GM12872 (cell line): ENCODE results near the gene PBX3.

Experiments
- TF ChIP-seq, protein P1 (sequence below): IDR thresholded peaks from 3 replicates; pipeline ENCODE4 v1.5.1; 2011; ENCODE audit warnings: low read depth, mild to moderate bottlenecking, low read length, moderate library complexity; ENCODE audit not compliant: insufficient read depth

PBX3 gene

DNA sequence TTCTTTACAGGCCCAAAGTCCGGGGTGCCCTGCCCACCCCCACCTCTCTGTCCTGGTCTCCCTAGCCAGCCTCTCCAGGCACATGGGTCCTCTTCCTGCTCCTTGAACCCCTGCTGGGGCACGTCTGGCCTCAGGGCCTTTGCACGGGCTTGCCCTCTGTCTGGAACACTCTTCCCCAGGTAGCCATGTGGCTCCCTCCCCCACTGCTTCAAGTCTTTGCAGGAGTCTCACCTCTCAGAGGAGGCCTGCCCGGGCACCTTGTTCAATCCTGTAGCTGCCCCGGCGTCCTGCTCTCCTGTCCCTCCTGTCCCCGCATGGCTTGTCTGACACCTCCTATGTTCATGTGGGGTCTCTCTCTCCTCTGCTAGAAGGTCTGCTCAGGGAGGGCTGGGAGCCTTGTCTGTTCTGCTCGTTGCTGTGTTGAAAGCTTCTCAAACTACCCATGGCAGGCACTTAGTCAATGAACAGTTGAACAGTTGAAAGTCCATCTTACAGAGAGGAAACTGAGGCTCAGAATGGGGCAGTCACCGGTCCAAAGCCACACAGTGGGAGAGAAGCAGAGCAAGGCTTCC is 241.4 kb downstream of the PBX3 start:
- TF ChIP-seq, protein P1, sequence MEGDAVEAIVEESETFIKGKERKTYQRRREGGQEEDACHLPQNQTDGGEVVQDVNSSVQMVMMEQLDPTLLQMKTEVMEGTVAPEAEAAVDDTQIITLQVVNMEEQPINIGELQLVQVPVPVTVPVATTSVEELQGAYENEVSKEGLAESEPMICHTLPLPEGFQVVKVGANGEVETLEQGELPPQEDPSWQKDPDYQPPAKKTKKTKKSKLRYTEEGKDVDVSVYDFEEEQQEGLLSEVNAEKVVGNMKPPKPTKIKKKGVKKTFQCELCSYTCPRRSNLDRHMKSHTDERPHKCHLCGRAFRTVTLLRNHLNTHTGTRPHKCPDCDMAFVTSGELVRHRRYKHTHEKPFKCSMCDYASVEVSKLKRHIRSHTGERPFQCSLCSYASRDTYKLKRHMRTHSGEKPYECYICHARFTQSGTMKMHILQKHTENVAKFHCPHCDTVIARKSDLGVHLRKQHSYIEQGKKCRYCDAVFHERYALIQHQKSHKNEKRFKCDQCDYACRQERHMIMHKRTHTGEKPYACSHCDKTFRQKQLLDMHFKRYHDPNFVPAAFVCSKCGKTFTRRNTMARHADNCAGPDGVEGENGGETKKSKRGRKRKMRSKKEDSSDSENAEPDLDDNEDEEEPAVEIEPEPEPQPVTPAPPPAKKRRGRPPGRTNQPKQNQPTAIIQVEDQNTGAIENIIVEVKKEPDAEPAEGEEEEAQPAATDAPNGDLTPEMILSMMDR, result no peak

DNA sequence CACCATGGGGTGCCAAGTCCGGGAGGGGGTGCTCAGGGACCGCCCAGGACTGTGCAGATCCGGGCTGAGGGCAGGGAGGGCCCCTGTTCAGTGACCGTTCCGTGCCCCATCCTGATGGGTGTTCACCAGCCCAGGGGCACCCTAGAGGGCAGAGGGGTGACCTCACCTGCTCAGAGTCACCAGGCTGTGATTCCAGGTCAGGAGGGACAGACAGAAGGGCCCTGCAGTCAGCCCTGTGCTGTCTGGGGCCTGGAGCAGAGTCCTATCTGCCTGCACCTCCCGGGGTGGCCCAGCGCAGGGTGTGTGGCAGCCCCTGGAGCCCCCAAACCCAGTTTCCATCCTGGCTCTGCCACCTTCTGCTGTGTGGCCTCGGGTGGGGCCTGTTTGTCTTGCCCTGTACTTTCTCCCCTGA is 241.9 kb downstream of the PBX3 start:
- TF ChIP-seq, protein P1, result no peak

DNA sequence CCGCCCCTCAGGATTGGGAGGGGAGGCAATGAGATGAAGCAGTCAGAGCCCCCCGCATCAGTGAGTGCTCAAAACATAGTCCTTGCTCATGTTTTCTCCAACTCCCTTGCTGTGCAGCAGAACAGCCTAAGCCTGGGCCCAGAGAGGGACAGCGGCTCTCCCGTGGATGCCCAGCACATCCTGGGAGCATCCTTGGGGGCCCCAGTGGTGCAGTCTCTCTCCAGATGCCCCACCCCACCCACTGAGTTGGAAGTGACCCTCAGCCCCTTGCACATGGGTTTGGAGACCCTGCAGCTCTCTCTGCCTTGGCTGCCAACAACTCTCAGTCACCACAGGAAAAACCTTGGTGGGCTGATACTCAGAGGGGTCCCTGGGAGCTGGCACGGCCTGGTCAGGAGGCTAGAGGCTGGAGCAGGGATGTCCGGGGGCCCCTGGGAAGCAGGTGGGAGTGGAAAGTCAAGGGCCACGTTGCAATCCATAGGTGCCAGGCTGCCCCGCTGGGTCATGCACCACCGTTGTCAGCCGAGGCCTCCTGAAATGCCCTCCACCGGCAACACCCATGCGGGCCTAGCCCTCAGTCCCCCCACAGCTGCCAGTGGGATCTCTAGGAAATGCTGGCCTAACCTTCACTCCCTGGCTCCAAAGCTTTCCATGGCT is 242.5 kb downstream of the PBX3 start:
- TF ChIP-seq, protein P1, result no peak

DNA sequence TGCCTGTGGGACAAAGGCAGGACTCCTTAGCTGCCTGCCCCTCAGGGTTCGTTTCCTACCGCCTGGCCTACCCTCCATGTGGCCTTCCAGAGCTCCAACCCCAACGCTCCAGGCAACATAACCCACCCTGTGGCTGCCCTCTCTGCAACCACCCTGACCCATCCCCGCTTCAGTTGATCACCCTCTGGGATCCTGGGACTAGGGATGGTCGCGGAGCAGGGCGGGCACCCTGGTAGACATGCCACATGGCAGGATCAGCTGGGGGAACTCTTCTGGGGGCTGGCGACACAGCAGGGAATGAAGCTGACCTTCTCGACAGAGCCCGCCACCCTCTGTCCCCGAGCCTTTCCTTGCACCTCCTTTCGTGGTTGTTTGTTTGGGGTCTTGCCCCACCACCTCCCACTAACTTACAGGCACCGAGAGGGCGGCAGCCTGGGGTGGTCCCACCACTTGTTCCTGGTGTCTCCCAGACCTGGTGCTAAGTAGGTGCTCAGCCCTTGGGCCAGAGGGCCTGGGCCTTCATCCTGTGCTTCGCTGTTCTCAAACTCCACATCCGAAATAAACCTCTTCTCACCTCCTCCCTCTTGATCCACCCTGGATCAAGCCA is 243.1 kb downstream of the PBX3 start:
- TF ChIP-seq, protein P1, result no peak

DNA sequence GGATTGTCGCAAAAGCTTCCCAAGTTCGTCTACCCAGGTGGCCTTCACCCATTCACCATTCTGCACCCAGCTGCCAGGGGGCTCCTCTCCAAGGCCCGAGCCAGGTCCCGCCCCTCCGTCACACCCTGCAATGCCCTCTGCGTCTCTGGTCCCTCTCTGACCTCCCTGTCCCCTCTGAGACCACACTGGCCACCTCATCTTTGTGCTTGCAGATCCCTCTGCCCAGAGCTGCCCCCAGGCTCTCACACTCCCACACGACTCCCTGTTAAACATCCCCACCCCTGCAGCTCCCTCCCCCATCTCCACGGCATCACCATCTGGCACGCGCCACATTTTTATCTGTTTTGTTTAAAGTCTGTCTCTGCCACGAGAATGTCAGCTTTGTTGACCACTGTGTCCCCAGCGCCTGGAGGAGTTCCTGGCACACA is 243.6 kb downstream of the PBX3 start:
- TF ChIP-seq, protein P1, result no peak

DNA sequence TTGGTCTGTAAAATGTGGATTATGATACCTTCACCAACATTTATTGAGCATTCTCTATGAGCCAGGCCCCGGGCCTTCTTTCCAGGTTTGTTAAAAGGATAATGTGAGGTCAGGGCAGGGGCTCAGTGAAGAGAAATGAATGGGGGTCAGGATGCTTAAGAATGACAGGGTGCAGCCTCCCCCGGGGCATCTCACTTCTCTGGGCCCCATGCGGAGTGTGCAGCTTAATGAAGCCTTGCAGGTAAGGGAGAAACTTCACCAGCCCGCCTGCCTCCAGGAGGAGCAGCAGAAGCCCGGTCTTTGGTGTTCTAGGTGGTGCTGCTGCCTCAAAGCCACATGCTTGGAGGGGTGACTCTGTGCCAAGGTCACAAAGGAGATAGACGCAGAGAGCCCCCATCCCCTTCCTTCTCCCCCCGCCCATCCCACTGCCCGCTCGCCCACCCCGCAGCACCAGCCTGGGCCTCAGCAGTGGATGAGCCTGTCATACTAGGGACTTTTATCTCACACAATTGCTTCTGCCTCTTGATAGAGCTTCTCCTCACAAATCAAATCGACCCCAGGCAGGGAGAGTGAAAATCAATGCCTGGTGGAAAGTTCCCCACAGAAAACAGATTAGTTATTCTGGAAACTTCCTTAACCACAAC is 244.8 kb downstream of the PBX3 start:
- TF ChIP-seq, protein P1, result no peak

DNA sequence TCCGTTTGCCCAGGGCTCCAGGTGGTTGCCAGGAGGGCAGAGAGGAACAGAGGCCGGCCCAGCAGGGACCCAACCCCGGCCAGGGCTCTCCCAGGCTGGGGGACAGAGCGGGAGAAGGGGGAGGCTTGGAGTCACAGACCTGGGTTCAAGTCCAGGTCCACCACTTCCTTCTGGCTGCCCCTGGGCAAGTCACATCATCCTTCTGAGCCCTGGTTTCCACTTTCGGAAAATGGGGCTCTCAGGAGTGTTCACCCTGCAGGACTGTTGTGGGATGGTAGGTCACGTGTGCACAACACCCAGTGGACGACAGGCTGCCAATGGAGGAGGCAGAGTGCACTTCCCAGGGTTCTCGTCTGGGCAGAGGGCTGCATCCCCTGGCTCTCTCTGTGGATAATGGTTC is 245.4 kb downstream of the PBX3 start:
- TF ChIP-seq, protein P1, result no peak
